NT2/D1 (cell line): ENCODE measurements around the gene SPATA32.

Source experiments
- SUZ12 ChIP-seq: IDR thresholded peaks from 2 replicates; pipeline ENCODE4 v1.6.1; 2011; ENCODE audit not compliant: insufficient read length, insufficient read depth; ENCODE audit errors: extremely low read depth
- ZNF274 ChIP-seq: IDR thresholded peaks from 2 replicates; pipeline ENCODE4 v1.6.1; 2011; ENCODE audit warnings: mild to moderate bottlenecking, low read depth, low read length

DNA sequence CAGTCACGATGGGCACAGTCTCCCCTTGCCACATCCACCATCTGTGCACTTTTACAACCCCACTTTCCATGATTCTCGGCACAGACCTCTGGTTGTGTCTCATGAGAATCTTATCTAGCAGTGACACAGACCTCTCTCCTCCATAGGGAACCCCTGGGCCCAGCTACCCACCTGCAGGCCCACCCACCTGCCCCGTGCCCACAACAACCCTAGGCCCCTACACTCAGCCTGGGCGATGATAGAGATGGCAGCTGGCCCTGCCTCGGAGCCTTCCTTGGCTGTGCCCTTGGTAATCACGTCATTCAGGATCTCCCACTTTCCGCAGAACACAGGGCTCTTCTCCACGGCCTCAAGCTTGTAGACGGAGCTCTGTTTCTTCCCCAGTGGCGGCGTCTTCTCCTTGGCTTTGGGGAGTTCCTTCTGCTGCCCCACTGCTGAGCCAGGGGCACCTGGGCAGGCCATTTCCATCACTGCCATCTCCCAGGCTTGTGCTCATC is 28.4 kb upstream of the SPATA32 start:
- TF ChIP-seq ZNF274 (no peak), SUZ12 (no peak)
